ENCODE data around the gene CELSR1. TPM values are rescaled to one million over a fixed set of nuclear protein-coding genes. Genes with fewer than 3 reads are reported as not detected.

The CELSR1 gene
- total RNA-seq, 1 experiment from 2014 or later = 14.2 TPM

DNA sequence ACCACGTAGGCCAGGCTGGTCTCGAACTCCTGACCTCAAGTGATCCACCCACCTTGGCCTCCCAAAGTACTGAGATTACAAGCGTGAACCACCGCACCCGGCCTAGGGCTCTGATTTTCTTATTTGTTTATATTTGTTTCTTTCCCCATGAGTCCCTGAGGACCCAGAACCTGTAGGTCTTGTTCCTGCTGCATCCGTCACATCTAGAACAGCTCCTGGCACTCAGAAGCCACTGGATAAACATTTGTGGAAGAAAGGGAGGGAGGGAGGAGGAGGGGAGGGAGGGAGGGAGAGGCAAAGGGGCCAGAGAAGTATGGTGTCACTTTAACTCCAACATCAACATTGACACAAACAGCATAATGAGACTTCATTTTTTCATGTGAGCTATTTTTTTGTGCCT, 67.7 kb downstream of the CELSR1 start:
- Histone ChIP-seq H3K9me3 (ENCODE audit: low read length) (no peaks in the 10 kb centered on the region), H3K9ac (ENCODE audit: low read length) (no peak overlapping the region), H3K4me2 (ENCODE audit: low read length) (no peak overlapping the region), H3K36me3 (ENCODE audit: low read depth, low read length) (no peaks in the 10 kb centered on the region), H3F3A (ENCODE audit: low read length, unreplicated experiment) (no peaks in the 10 kb centered on the region), H4K20me1 (ENCODE audit: low read length) (no peaks in the 10 kb centered on the region), H3K79me2 (ENCODE audit: low read length) (no peaks in the 10 kb centered on the region), H2AFZ (ENCODE audit: low read length) (no peak overlapping the region), H3K4me1 (ENCODE audit: insufficient read depth, low read length) (no peaks in the 10 kb centered on the region), H3K27ac (ENCODE audit: low read length) (no peak overlapping the region), H3K4me3 (ENCODE audit: low read length) (no peak overlapping the region), H3K27me3 (ENCODE audit: low read length) (no peaks in the 10 kb centered on the region), H3K9me2 (replicated peaks; ENCODE audit: low read length) (no peaks in the 10 kb centered on the region)
- DNase-seq (peak; percentile 27), ATAC-seq (no peak)
- POLR2A ChIA-PET (ENCODE audit: unreplicated experiment) = no interaction called here
- no TSS peak for BruUV-seq (replicated peaks)
- intact Hi-C loops (cut with micrococcal nuclease) = no loop called here
- TF ChIP-seq EZH2phosphoT487 (IDR thresholded peaks at IDR 0.05; ENCODE audit: borderline replicate concordance, low read length) (no peak), EZH2 (IDR thresholded peaks at IDR 0.05; ENCODE audit: low read length, unreplicated experiment) (no peak)
- TF ChIP-seq, protein P1, sequence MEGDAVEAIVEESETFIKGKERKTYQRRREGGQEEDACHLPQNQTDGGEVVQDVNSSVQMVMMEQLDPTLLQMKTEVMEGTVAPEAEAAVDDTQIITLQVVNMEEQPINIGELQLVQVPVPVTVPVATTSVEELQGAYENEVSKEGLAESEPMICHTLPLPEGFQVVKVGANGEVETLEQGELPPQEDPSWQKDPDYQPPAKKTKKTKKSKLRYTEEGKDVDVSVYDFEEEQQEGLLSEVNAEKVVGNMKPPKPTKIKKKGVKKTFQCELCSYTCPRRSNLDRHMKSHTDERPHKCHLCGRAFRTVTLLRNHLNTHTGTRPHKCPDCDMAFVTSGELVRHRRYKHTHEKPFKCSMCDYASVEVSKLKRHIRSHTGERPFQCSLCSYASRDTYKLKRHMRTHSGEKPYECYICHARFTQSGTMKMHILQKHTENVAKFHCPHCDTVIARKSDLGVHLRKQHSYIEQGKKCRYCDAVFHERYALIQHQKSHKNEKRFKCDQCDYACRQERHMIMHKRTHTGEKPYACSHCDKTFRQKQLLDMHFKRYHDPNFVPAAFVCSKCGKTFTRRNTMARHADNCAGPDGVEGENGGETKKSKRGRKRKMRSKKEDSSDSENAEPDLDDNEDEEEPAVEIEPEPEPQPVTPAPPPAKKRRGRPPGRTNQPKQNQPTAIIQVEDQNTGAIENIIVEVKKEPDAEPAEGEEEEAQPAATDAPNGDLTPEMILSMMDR (conservative IDR thresholded peaks at IDR 0.05; ENCODE audit: low read depth, low read length) = no peak
- CTCF ChIA-PET = no interaction called here

DNA sequence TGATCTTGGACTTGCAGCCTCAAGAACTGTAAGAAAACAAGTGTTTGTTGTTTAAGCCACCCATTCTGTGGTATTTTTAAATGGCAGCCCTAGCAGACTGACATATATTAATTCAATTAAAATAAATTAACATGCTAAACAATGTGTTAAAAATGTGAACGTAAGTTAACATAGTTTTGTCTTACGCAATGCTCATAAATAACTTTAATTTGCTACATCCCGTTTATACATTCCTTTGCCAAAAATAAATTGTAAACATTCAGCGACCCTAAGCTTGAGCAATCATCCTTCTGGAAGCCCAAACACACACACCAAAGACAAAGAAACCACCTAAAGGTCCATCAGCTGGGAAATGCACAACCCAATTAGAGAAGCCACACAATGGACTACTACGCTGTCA, 70.4 kb downstream of the CELSR1 start:
- H3K79me2 ChIP-seq (ENCODE audit: low read length) = no peaks in the 10 kb centered on the region
- ATAC-seq (no peak), DNase-seq (no peak)
- H3K27ac ChIP-seq (ENCODE audit: low read length) = no peak overlapping the region
- no peaks in the 10 kb centered on the region for H4K20me1 ChIP-seq (ENCODE audit: low read length)
- no peaks in the 10 kb centered on the region for H3K36me3 ChIP-seq (ENCODE audit: low read depth, low read length)
- POLR2A ChIA-PET (ENCODE audit: unreplicated experiment) = no interaction called here
- no peak overlapping the region for H3K4me2 ChIP-seq (ENCODE audit: low read length)
- TF ChIP-seq, protein P1 (conservative IDR thresholded peaks at IDR 0.05; ENCODE audit: low read depth, low read length) = no peak
- no peak for TF ChIP-seq EZH2phosphoT487 (IDR thresholded peaks at IDR 0.05; ENCODE audit: borderline replicate concordance, low read length)
- TF ChIP-seq EZH2 (IDR thresholded peaks at IDR 0.05; ENCODE audit: low read length, unreplicated experiment) = no peak
- H3K9ac ChIP-seq (ENCODE audit: low read length) = no peak overlapping the region
- H3K9me2 ChIP-seq (replicated peaks; ENCODE audit: low read length) = no peaks in the 10 kb centered on the region
- H3K4me3 ChIP-seq (ENCODE audit: low read length) = no peak overlapping the region
- no peaks in the 10 kb centered on the region for H3K9me3 ChIP-seq (ENCODE audit: low read length)
- no TSS peak for BruUV-seq (replicated peaks)
- H3F3A ChIP-seq (ENCODE audit: low read length, unreplicated experiment) = no peaks in the 10 kb centered on the region
- H2AFZ ChIP-seq (ENCODE audit: low read length) = no peak overlapping the region
- CTCF ChIA-PET = no interaction called here
- peaks cover 12% of the 10 kb centered on the region; the same call in 1 of the 2 replicates for H3K4me1 ChIP-seq (ENCODE audit: insufficient read depth, low read length)
- intact Hi-C loops (cut with micrococcal nuclease) = no loop called here
- no peaks in the 10 kb centered on the region for H3K27me3 ChIP-seq (ENCODE audit: low read length)

DNA sequence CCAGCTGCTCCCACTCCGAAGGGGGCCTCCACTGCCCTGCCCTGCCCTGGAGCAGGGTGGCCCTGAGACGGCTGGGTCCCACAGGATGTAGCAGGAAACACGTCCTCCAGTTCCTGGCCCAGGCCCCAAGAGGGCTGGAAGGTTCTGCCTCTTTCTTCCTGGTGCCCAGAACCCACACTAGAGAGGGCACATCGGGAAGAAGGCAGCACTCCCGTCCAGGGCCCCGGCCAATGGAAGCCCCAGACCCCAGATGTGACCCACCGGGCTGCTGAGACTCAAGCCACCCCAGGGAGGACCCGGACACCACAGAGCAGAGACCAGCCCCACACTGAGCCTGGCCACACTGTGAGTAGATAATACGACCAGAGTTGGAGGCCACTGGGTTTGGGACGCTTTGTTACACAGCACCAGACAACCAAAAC, 71.2 kb downstream of the CELSR1 start:
- H3K9me3 ChIP-seq (ENCODE audit: low read length) = no peaks in the 10 kb centered on the region
- CTCF ChIA-PET = no interaction called here
- H3K79me2 ChIP-seq (ENCODE audit: low read length) = no peaks in the 10 kb centered on the region
- intact Hi-C loops (cut with micrococcal nuclease) = no loop called here
- peaks cover 12% of the 10 kb centered on the region; the same call in 1 of the 2 replicates for H3K4me1 ChIP-seq (ENCODE audit: insufficient read depth, low read length)
- TF ChIP-seq, protein P1 (conservative IDR thresholded peaks at IDR 0.05; ENCODE audit: low read depth, low read length) = no peak
- no peak for TF ChIP-seq EZH2phosphoT487 (IDR thresholded peaks at IDR 0.05; ENCODE audit: borderline replicate concordance, low read length)
- TF ChIP-seq EZH2 (IDR thresholded peaks at IDR 0.05; ENCODE audit: low read length, unreplicated experiment) = no peak
- H3K4me3 ChIP-seq (ENCODE audit: low read length) = no peak overlapping the region
- H3K4me2 ChIP-seq (ENCODE audit: low read length) = no peak overlapping the region
- no peak overlapping the region for H3K9ac ChIP-seq (ENCODE audit: low read length)
- POLR2A ChIA-PET (ENCODE audit: unreplicated experiment) = no interaction called here
- H3K9me2 ChIP-seq (replicated peaks; ENCODE audit: low read length) = no peaks in the 10 kb centered on the region
- no peaks in the 10 kb centered on the region for H3K27me3 ChIP-seq (ENCODE audit: low read length)
- no peaks in the 10 kb centered on the region for H3F3A ChIP-seq (ENCODE audit: low read length, unreplicated experiment)
- DNase-seq = no peak
- H2AFZ ChIP-seq (ENCODE audit: low read length) = no peak overlapping the region
- H3K36me3 ChIP-seq (ENCODE audit: low read depth, low read length) = no peaks in the 10 kb centered on the region
- no TSS peak for BruUV-seq (replicated peaks)
- no peak for ATAC-seq
- no peak overlapping the region for H3K27ac ChIP-seq (ENCODE audit: low read length)
- no peaks in the 10 kb centered on the region for H4K20me1 ChIP-seq (ENCODE audit: low read length)

Data from PC-3 (cell line).